ENCODE measurements around the gene REELD1.

REELD1 gene

DNA sequence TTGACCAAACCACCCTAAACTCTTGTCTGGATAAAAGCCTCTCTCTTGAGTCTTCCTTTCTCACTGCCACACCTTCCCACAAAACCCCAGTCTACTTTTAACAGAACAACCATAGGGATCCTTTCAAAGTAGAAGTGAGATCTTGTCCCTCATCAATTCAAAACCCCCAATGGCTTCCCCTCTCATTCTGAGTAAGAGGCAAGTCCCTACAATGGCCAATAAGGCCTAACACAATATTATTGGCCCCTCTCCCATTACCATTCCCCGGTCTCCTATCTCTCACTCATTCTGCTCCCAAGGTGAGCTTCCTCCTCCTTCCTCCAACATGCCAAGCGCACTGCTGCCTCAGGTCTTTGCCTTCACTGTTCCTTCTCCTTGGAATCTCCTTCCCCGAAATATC, 57.1 kb downstream of the REELD1 start:
- no peak for DNase-seq

DNA sequence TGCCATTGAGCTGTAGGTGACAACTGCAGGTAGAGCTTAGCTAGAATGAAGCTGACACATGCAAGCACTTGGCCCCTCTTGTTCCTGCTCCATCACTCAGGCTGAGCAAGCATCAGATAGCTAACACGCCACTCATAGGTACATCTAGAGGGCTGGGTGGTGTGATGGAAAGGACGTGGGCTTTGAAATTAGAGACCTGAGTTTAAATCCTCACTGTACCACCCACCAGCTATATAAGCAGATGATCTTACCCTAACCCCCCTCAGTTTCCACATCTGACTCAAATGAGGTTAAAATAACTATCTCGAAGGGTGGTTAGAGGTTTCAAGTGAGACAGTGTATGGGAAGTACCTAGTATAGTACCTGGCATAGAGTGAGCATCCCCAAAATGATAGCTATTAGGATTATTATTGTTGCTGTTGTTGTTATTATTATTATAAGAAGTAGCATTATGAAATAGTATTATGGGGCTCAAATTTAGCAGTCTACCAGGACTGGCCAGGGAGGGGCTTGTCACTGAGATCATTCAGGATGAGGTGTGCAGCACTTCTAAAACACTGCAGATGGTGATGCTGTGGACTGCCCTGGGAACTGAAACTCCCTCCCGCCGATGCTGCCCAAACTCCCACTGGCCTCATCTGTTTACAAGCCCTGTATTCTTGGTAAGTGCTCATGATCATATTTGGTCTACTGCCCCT, 59.0 kb downstream of the REELD1 start:
- DNase-seq = no peak

DNA sequence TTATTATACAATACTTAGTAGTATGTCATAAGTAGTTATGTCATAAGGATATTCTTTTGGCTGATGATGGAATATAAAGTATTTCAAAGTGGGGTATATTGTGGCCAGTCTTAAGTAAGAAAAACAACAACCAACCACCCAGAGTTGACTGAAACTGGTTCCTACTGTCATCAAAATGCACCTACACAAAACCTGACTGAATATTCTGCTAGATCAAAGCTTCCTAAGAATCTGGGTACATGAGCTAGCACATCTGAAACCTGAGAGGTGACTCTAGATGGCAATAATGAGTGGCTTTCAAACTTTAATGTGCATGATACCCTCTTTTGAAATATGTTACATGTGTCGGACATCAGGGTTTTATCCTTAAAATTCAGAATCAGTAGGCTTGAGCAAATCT, 60.4 kb downstream of the REELD1 start:
- DNase-seq = no peak

DNA sequence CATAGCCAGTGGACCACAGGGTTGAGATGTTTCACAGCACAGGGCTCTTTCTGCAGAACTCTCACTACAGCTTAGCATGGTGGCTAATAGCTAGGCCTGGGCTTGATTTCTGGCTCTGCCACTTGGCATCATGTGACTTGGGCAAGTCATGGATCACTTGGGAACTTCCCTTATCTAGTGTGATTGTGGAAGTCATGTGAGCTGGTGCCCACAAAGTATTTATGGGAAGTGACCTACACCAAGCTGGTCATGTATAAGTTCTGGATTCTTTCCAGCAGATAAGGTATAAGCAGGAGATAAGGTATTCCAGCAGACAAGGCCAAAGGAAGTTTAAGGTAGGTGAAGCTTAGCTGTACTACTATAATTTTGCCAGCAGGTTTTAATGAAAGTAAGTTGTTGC, 61.0 kb downstream of the REELD1 start:
- DNase-seq = no peak

DNA sequence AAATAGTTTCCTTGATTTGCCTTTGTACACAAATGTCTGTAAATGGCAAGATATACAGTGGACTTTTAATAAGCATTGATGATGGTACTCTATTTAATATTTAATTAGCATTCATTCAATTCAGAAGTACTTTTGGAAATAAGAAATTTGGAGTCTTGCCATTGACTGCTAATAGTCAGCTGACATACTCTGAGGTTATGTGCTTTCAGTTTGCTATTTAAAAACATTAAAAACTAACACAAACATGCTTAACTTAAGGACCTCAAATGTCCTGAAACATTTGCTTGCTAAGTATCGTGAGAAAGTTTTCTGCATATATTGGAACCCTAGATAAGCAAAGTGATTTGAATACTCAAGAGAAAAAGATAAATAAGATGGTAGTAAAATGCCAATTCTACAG, 64.6 kb downstream of the REELD1 start:
- no peak for DNase-seq
